Activated naive CD8-positive, alpha-beta T cell treated with anti-CD3 and anti-CD28 coated beads, Interleukin-2, amount 10 ng/mL, durations not matched to agents 7 days and 5 days (primary cell): ENCODE results near the gene ATP1A2. TPM values are rescaled to one million over a fixed set of nuclear protein-coding genes. Genes with fewer than 3 reads are reported as not detected.

Source experiments
- ATAC-seq: fragments of 150-1000 bp; cut with Tn5 transposase; one replicate; pipeline ENCODE4 v1.10.0; 2021; ENCODE audit warnings: low read depth, moderate library complexity
- POLR2A ChIA-PET: fragments of 350-600 bp; sonication (Branson Sonifier 250); formaldehyde crosslinking; loops from one replicate; lab custom pipeline; 2021; ENCODE audit warnings: antibody characterized with exemption; lab: Charles Lee
- DNase-seq: peaks from one replicate; pipeline ENCODE4 v3.0.0; 2021
- H3K27ac Mint-ChIP-seq: one replicate; pipeline ENCODE4 v1.8.0; 2022; ENCODE audit warnings: mild to moderate bottlenecking, mixed read lengths
- H3K27me3 Mint-ChIP-seq: one replicate; pipeline ENCODE4 v1.8.0; 2022; ENCODE audit warnings: mild to moderate bottlenecking, moderate library complexity, mixed read lengths
- H3K36me3 Mint-ChIP-seq: one replicate; pipeline ENCODE4 v1.8.0; 2021; ENCODE audit warnings: mild to moderate bottlenecking, mixed read lengths
- H3K4me1 Mint-ChIP-seq: one replicate; pipeline ENCODE4 v1.8.0; 2021; ENCODE audit warnings: mixed read lengths
- H3K4me3 Mint-ChIP-seq: one replicate; pipeline ENCODE4 v1.8.0; 2022; ENCODE audit warnings: mild to moderate bottlenecking, moderate library complexity, mixed read lengths
- H3K9me3 Mint-ChIP-seq: one replicate; pipeline ENCODE4 v1.8.0; 2021; ENCODE audit warnings: mixed read lengths
- total RNA-seq, 2 experiments: library from RNA; stranded (reverse); gene quantifications; one replicate each; pipeline ENCODE4 v1.2.3, GENCODE V29; 2021

The ATP1A2 gene
- total RNA-seq, 2 experiments from 2014 or later, result not detected

DNA sequence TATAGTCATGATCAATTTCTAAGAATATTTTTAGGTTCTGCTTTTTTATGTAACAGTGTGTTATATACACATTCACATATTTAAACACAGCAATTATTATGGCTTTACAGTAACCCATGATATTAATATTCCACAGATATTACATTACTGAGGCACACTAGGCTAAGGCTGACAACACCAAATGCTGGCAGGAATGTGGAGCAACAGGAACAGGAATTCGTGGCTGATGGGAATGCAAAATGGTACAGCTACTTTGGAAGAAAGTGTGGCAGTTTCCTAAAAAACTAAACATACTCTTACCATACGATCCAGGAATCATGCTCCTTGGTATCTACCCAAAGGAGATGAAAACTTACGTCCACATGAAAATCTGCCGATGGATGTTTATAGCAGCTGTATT lies 36.1 kb upstream of the ATP1A2 start:
- DNase-seq (no peak), ATAC-seq (no peak)
- no peaks in the 10 kb centered on the region for H3K9me3 Mint-ChIP-seq
- H3K27me3 Mint-ChIP-seq, result peaks cover 55% of the 10 kb centered on the region
- POLR2A ChIA-PET, result interaction anchor here (0.8 kb wide), 1 partner anchor 33 kb away, joined by 3 read pairs; no protein-coding TSS in a partner anchor
- no peaks in the 10 kb centered on the region for H3K36me3 Mint-ChIP-seq
- no peak overlapping the region for H3K27ac Mint-ChIP-seq
- H3K4me1 Mint-ChIP-seq, result peaks cover 10% of the 10 kb centered on the region
- H3K4me3 Mint-ChIP-seq, result no peak overlapping the region

DNA sequence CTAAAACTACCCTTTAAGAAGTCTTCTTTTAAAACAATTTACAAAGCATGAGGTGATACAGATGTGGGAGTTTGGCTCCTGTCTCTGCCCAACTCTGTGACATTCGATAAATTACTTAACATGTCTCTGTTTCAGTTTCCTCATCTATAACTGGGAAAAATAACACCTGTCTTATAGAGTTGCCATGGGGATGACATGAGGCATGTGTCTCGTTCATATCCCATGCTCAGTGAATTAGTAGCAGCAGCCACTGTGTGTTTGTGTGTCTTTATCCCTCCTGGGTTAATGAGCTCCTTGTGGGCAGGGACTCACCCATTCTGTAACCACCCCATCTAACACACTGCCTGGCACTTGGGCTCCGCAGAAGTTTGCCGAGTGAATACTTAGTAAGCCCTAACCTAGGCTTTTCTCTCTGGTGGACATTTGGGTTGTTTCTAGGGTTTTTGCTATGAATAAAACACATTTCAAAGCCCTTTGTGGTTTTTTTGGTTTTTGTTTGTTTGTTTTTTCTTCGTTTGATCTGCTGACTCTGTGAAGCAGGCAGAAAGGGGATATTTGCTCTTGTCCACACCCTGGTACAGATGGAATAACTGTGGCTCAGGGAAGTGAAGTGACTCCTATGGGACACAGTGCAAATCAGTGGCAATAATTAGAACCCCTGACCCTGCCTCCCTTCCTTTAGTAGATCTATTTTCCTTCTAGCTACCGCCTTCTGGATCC lies 35.0 kb upstream of the ATP1A2 start:
- no peak for ATAC-seq

DNA sequence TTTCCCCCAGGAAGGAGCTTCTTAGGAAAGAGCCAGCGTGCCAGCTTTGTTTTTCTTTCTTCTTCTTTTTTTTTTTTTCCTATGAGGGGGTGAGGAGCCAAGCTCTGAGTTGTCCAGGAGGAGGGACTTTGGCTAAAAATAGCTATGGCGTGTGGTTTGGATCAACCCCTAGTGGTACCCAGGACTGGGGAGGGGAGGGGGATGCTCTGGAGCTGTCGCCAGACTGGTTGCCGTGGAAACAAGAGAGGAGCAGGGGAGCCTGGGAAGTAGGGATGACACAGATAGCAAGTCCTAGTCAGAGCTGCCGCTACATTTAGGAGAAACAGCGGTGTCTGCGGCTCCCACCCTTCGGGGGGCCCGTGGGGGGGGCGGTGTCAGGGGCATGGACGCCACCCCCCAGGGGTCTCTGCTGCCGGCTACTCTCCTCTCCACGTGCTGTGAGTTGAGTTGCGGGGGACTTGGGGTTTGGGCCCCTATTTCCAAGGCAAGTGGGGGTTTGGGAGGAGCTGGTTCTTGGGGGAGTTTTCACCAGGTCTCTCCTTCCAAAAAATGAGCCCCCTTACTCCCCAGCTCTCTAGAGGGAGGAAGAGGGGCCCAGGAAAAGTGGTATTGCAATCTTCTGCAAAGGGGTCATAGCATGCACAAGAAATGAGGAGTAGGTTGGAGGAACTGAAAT lies 34.2 kb upstream of the ATP1A2 start, which contains the start of gene KCNJ9:
TSS of gene KCNJ9 (plus strand) at position 278 of the 676 bp plus-strand sequence. CDS start 2,493 bp downstream, outside the sequence.
- H3K27me3 Mint-ChIP-seq, result peaks cover 48% of the 10 kb centered on the region
- DNase-seq, result no peak
- POLR2A ChIA-PET, result no interaction called here
- no peak within 1 kb of the TSS for H3K4me3 Mint-ChIP-seq
- no peak within 1 kb of the TSS for H3K27ac Mint-ChIP-seq
- H3K9me3 Mint-ChIP-seq, result no peaks in the 10 kb centered on the region
- no peak for ATAC-seq
- H3K4me1 Mint-ChIP-seq, result peaks cover 15% of the 10 kb centered on the region
- H3K36me3 Mint-ChIP-seq, result peaks cover 6% of the 10 kb centered on the region

More for the DNA sequence above, 35.0 kb upstream of the ATP1A2 start:
- Mint-ChIP-seq H3K4me1 (peaks cover 10% of the 10 kb centered on the region), H3K9me3 (no peaks in the 10 kb centered on the region), H3K27me3 (peaks cover 48% of the 10 kb centered on the region), H3K36me3 (peaks cover 3% of the 10 kb centered on the region), H3K4me3 (no peak overlapping the region), H3K27ac (no peak overlapping the region)
- no peak for DNase-seq
- POLR2A ChIA-PET, result no interaction called here

DNA sequence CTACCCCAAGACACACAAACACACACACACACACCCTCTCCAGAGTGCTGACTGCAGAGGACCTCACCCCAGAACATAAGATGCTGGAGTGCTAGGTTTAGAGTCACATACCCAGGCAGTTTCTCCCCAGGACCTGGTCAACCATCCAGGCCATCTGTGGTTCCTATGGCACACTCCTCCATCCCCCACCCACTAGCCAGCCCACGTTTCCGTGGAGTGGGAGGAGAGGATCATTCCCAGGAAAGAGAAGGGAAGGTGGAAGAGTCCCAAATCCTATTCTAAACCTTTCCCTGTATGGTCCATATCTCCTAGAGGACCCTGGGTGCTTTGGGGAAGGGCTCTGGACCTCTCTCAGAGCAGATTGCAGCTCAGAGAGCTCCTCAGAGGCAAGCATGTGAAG lies 33.1 kb upstream of the ATP1A2 start:
- Mint-ChIP-seq H3K27me3 (peaks cover 39% of the 10 kb centered on the region), H3K27ac (no peak overlapping the region)
- POLR2A ChIA-PET, result no interaction called here

DNA sequence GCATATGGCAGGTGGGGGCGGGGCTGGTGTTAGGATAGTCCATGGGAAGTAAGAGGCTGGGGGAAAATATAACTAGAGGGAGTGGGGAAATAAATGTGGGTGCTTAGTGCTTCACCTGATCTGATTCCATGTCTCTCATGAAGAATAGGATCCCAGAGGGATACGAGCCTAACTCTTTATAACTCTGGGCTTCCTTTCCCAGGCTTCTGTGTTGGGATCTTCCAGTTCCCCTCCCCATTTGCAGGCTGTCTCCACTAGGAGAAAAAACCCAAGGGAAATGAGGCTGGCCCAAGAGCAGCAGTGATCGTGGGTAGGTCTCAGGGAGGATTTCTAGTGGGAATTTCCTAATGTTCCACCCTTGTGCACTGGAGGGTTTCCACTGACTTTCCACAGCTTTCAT lies 32.6 kb upstream of the ATP1A2 start:
- Mint-ChIP-seq H3K4me3 (peak overlapping the region; percentile 13), H3K36me3 (peaks cover 7% of the 10 kb centered on the region), H3K9me3 (no peaks in the 10 kb centered on the region), H3K27me3 (peaks cover 39% of the 10 kb centered on the region), H3K4me1 (peaks cover 15% of the 10 kb centered on the region), H3K27ac (no peak overlapping the region)
- ATAC-seq, result no peak
- POLR2A ChIA-PET, result no interaction called here
- no peak for DNase-seq

More for the DNA sequence above, 33.1 kb upstream of the ATP1A2 start:
- H3K4me1 Mint-ChIP-seq, result peaks cover 15% of the 10 kb centered on the region
- H3K9me3 Mint-ChIP-seq, result no peaks in the 10 kb centered on the region
- DNase-seq, result no peak
- no peak for ATAC-seq
- no peak overlapping the region for H3K4me3 Mint-ChIP-seq
- H3K36me3 Mint-ChIP-seq, result peaks cover 6% of the 10 kb centered on the region

DNA sequence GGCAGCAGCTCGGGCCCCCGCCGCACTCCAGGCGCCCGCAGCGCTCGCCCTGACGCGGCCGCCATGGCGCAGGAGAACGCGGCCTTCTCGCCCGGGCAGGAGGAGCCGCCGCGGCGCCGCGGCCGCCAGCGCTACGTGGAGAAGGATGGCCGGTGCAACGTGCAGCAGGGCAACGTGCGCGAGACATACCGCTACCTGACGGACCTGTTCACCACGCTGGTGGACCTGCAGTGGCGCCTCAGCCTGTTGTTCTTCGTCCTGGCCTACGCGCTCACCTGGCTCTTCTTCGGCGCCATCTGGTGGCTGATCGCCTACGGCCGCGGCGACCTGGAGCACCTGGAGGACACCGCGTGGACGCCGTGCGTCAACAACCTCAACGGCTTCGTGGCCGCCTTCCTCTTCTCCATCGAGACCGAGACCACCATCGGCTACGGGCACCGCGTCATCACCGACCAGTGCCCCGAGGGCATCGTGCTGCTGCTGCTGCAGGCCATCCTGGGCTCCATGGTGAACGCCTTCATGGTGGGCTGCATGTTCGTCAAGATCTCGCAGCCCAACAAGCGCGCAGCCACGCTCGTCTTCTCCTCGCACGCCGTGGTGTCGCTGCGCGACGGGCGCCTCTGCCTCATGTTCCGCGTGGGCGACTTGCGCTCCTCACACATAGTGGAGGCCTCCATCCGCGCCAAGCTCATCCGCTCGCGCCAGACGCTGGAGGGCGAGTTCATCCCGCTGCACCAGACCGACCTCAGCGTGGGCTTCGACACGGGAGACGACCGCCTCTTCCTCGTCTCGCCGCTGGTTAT lies 31.4 kb upstream of the ATP1A2 start:
- Mint-ChIP-seq H3K4me1 (peaks cover 12% of the 10 kb centered on the region), H3K27me3 (peaks cover 32% of the 10 kb centered on the region), H3K9me3 (no peaks in the 10 kb centered on the region), H3K27ac (no peak overlapping the region), H3K36me3 (peaks cover 8% of the 10 kb centered on the region), H3K4me3 (peak overlapping the region; percentile 62)
- ATAC-seq (peak; percentile 76), DNase-seq (peak; percentile 81)
- POLR2A ChIA-PET, result interaction anchor here (1.1 kb wide), 1 partner anchor 15 kb away, joined by 3 read pairs; no protein-coding TSS in a partner anchor

DNA sequence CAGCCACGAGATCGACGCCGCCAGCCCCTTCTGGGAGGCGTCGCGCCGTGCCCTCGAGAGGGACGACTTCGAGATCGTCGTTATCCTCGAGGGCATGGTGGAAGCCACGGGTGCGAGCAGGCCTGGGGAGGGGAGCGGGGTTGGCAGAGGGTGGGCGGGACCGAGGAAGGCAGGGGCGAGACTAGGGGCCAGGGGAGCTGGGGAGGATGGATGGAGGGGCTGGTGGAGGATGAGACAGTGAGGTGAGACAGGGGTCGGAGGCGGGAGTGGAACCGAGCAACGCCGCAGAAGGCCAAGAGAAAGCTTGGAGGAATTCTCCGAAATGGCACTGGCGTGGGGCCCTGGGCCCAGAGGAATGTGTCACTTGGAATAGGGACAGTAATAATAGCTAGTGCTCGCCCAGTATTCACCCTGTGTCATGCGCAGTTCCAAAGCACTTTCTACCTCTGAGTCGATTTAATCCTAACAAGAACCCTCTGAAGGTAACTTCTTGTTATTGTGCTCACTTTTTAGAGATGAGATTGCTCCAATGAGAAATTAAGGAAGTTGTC lies 30.7 kb upstream of the ATP1A2 start:
- POLR2A ChIA-PET, result interaction anchor here (1.0 to 1.1 kb wide), 2 partner anchors 14 to 38 kb away, joined by 3 read pairs; no protein-coding TSS in a partner anchor
- ATAC-seq, result no peak
- Mint-ChIP-seq H3K4me1 (peaks cover 12% of the 10 kb centered on the region), H3K27me3 (peaks cover 28% of the 10 kb centered on the region), H3K36me3 (peaks cover 8% of the 10 kb centered on the region), H3K4me3 (no peak overlapping the region), H3K27ac (no peak overlapping the region), H3K9me3 (no peaks in the 10 kb centered on the region)
- DNase-seq, result no peak

DNA sequence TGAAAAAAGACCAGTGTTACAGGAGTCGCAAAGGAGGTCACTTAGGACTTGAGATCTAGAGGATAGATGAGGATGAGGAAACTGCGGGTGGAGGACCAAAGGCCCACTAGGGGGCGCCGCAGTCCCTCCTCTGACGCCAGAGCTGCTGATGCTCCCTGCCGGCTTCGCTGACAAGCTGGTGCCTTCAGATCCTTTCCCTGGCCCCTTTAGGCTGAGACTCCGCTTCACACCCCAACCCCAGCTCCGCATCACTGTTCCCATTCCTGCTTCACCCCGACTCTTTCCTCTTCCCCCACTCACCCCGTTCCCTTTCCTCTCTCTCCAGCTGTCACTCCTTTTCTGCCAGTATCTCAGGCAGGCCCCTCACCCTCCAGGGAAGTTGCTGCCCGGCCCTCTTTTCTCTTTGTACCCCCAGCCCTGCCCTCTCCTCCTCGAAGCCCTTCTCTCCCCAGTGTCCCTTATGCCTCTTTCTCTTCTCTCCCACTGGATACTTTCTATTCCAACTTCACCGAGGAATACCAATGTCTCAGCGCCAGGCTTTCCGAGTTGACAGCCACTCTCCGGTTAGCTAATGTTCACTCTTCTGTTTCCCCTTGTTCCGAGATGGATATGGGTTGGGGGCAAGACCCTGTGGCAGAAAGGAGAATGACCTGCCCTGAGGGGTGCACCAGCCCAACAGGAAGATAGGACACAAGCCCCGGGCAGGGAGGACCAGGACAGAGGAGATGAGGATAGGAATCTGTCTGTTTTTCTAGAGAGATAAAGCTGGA lies 29.7 kb upstream of the ATP1A2 start:
- Mint-ChIP-seq H3K27ac (peak overlapping the region; percentile 30), H3K27me3 (peaks cover 18% of the 10 kb centered on the region), H3K36me3 (peaks cover 8% of the 10 kb centered on the region), H3K4me1 (peaks cover 12% of the 10 kb centered on the region), H3K4me3 (no peak overlapping the region), H3K9me3 (no peaks in the 10 kb centered on the region)
- DNase-seq, result peak; percentile 85
- ATAC-seq, result peak; percentile 68
- POLR2A ChIA-PET, result interaction anchor here (0.5 to 1.0 kb wide), 2 partner anchors 39 to 164 kb away, joined by 3 read pairs; no protein-coding TSS in a partner anchor

DNA sequence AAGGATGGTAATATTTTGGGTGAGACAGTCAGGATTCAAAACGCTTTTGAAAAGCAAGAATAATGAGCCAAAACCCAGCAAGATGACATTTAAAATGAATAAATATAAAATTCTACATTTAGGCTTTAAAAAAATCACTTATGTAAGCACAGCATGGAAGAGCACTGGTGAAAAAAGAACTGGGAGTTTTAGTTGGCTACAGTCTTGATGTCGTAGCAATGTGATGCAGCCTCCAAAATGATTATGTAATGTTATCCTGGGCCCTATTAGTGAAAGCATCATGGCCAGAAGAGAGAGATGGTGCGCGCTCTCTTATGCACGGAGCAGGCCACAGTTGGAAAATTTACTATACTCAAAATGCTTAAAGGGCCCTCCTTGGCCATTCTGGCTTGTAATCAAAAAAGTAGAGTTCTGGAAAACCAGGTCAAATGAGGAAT lies 29.1 kb upstream of the ATP1A2 start:
- DNase-seq (no peak), ATAC-seq (no peak)
- POLR2A ChIA-PET, result interaction anchor here (1.4 kb wide), 1 partner anchor 176 kb away, joined by 5 read pairs; the partner anchor contains the start of gene DCAF8
- Mint-ChIP-seq H3K36me3 (peaks cover 8% of the 10 kb centered on the region), H3K27ac (no peak overlapping the region), H3K27me3 (peaks cover 13% of the 10 kb centered on the region), H3K4me1 (peaks cover 9% of the 10 kb centered on the region), H3K4me3 (no peak overlapping the region), H3K9me3 (no peaks in the 10 kb centered on the region)

DNA sequence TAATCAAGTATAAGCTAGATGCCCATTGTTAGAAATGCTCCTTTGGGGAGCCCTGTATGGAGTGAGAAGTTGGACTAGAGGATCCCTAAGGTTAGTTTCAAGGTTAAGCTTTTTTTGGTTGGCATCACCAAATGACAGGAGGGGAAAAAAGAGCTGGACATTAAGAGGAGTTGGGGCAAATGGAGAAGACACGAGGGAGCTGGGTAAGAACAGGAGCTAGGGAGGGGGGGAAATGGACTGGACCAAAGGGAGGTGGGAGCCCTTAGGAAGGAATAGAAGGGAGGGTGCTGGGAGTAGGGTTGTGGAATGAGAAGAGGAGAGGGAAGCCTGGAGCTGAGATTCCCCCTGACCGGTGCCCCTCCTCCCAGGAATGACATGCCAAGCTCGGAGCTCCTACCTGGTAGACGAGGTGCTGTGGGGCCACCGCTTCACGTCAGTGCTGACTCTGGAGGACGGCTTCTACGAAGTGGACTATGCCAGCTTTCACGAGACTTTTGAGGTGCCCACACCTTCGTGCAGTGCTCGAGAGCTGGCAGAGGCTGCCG lies 28.4 kb upstream of the ATP1A2 start:
- DNase-seq, result no peak
- Mint-ChIP-seq H3K27me3 (peaks cover 8% of the 10 kb centered on the region), H3K27ac (no peak overlapping the region), H3K36me3 (peaks cover 10% of the 10 kb centered on the region), H3K9me3 (no peaks in the 10 kb centered on the region), H3K4me3 (no peak overlapping the region), H3K4me1 (peaks cover 9% of the 10 kb centered on the region)
- POLR2A ChIA-PET, result interaction anchor here (1.3 to 1.4 kb wide), 2 partner anchors 11 to 175 kb away, joined by 4 to 5 read pairs; partner anchors contain the start of genes DCAF8 and IGSF8
- no peak for ATAC-seq

DNA sequence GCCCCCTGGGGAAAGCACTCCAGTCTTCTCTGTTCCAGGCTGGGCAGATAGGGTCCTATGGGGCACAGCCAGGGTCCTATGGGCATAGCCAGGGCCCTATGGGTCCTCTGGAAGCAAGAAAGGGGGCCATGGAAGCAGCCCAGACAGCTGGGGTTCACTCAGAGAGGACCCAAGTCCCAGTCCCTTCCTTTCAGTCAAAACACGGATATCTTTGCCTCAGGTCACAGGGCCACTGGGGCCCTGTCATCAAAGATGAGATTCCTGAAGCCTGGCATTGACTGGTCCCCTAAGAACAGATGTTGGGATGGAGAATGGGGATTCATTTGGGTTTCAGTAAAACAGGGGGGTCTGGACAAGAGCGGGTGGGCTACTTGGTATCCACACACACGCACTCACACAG lies 25.7 kb upstream of the ATP1A2 start:
- POLR2A ChIA-PET, result no interaction called here
- Mint-ChIP-seq H3K36me3 (peaks cover 10% of the 10 kb centered on the region), H3K9me3 (no peaks in the 10 kb centered on the region), H3K27me3 (no peaks in the 10 kb centered on the region), H3K4me3 (no peak overlapping the region), H3K27ac (no peak overlapping the region), H3K4me1 (peaks cover 9% of the 10 kb centered on the region)
- no peak for ATAC-seq
- DNase-seq, result no peak

DNA sequence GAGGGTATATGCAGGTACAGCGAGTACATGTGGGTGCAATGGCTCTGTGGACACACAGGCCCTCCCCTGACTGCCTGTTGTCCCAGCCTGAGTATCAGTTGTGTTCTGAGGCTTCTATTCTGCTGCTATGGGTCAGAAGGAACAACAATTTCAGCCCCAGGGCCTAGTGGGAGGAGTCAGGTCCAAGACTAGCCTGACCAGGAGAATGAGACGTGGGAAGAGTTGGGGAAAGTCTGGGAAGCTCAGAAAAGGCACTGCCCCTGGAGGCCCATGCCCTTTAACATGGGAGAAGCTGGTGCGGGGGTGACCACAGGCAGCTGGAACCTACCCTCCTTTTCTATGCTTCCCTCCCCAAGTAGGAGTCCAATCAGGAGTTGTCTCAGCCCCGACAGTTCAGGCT lies 24.8 kb upstream of the ATP1A2 start:
- DNase-seq (no peak), ATAC-seq (no peak)
- Mint-ChIP-seq H3K4me3 (no peak overlapping the region), H3K9me3 (no peaks in the 10 kb centered on the region), H3K4me1 (peaks cover 7% of the 10 kb centered on the region), H3K27ac (no peak overlapping the region), H3K36me3 (peaks cover 5% of the 10 kb centered on the region), H3K27me3 (no peaks in the 10 kb centered on the region)
- POLR2A ChIA-PET, result no interaction called here
